Prostate gland (tissue), 2 donors: Measurements from ENCODE around the gene MARCKS.
A peak's percentile ranks its signal among the peaks of the same experiment; 100 is the strongest.

ENCODE experiments used
- CTCF ChIP-seq, 4 experiments: fragments of 200-600 bp in 2 of 4; fragments of 450-650 bp in 2 of 4; sonication (generic) in 2 of 4; IDR thresholded peaks; 1 replicate in 3 of 4; 2 replicates in 1 of 4; pipeline ENCODE4 v1.5.1; 2016 to 2019; ENCODE audit warnings: antibody characterized with exemption in 4 of 4, mild to moderate bottlenecking in 2 of 4, moderate library complexity in 2 of 4
- POLR2AphosphoS5 ChIP-seq: sonication (generic); formaldehyde crosslinking; IDR thresholded peaks from one replicate; pipeline ENCODE4 v1.6.1; 2017; ENCODE audit warnings: antibody characterized with exemption

GRCh38 chr6:113855500-113856374 is 1.4 kb upstream of the MARCKS start:
- no peak for TF ChIP-seq CTCF (IDR thresholded peaks at IDR 0.05)
- TF ChIP-seq POLR2AphosphoS5: peak; percentile 18
